Astrocyte (in vitro differentiated cells and primary cell): ENCODE data around the gene PSAP. TPM values are rescaled to one million over a fixed set of nuclear protein-coding genes. Genes with fewer than 3 reads are reported as not detected.

ENCODE experiments used
- DNase-seq: peaks from one replicate; pipeline ENCODE4 v3.0.0-alpha.2; 2010; ENCODE audit warnings: low read depth
- FAIRE-seq: peaks from 2 replicates; lab custom pipeline; 2011; peaks lifted over from hg19 to GRCh38; lab: Jason Lieb, UNC
- H2AFZ ChIP-seq: 2 replicates; pipeline ENCODE4 v1.6.0; 2012; ENCODE audit warnings: low read depth, low read length, inconsistent platforms
- H3K27ac ChIP-seq: 2 replicates; pipeline ENCODE4 v1.5.1; 2011; ENCODE audit warnings: low read depth, low read length, inconsistent platforms
- H3K27me3 ChIP-seq: 2 replicates; pipeline ENCODE4 v1.6.0; 2011; ENCODE audit warnings: low read length, inconsistent platforms; ENCODE audit not compliant: insufficient read depth
- H3K36me3 ChIP-seq: 2 replicates; pipeline ENCODE4 v1.5.1; 2011; ENCODE audit warnings: low read length, inconsistent platforms; ENCODE audit not compliant: insufficient read depth
- H3K4me1 ChIP-seq: 2 replicates; pipeline ENCODE4 v1.5.1; 2011; ENCODE audit warnings: low read length, inconsistent platforms; ENCODE audit not compliant: insufficient read depth
- H3K4me2 ChIP-seq: 2 replicates; pipeline ENCODE4 v1.6.0; 2012; ENCODE audit warnings: low read length, inconsistent platforms
- H3K4me3 ChIP-seq: 2 replicates; pipeline ENCODE4 v1.5.1; 2011; ENCODE audit warnings: low read depth, mild to moderate bottlenecking, low read length, inconsistent platforms; ENCODE audit not compliant: insufficient read depth
- H3K79me2 ChIP-seq: 2 replicates; pipeline ENCODE4 v1.6.0; 2012; ENCODE audit warnings: mild to moderate bottlenecking, low read length, inconsistent platforms; ENCODE audit not compliant: insufficient read depth
- H3K9ac ChIP-seq: 2 replicates; pipeline ENCODE4 v1.6.0; 2012; ENCODE audit warnings: mild to moderate bottlenecking, low read length, inconsistent platforms
- H3K9me3 ChIP-seq: 2 replicates; pipeline ENCODE4 v1.5.1; 2012; ENCODE audit warnings: low read depth, mild to moderate bottlenecking, low read length, inconsistent platforms; ENCODE audit not compliant: insufficient read depth
- H4K20me1 ChIP-seq: 2 replicates; pipeline ENCODE4 v1.6.0; 2012; ENCODE audit warnings: low read length, inconsistent platforms; ENCODE audit not compliant: insufficient read depth
- H3K27ac Mint-ChIP-seq: one replicate; pipeline ENCODE4 v1.8.0; 2021; ENCODE audit warnings: mild to moderate bottlenecking, mixed read lengths; ENCODE audit not compliant: unreplicated experiment
- H3K27me3 Mint-ChIP-seq: one replicate; pipeline ENCODE4 v1.8.0; 2021; ENCODE audit warnings: low read depth, mixed read lengths; ENCODE audit not compliant: unreplicated experiment
- H3K36me3 Mint-ChIP-seq: one replicate; pipeline ENCODE4 v1.8.0; 2021; ENCODE audit warnings: low read depth, mixed read lengths; ENCODE audit not compliant: unreplicated experiment
- H3K4me1 Mint-ChIP-seq: one replicate; pipeline ENCODE4 v1.8.0; 2021; ENCODE audit warnings: low read depth, mixed read lengths; ENCODE audit not compliant: unreplicated experiment
- H3K4me3 Mint-ChIP-seq: one replicate; pipeline ENCODE4 v1.8.0; 2021; ENCODE audit warnings: mild to moderate bottlenecking, moderate library complexity, mixed read lengths; ENCODE audit not compliant: unreplicated experiment
- H3K9me3 Mint-ChIP-seq: one replicate; pipeline ENCODE4 v1.8.0; 2021; ENCODE audit warnings: mild to moderate bottlenecking, mixed read lengths; ENCODE audit not compliant: unreplicated experiment
- EZH2 ChIP-seq: IDR thresholded peaks from 2 replicates; pipeline ENCODE4 v1.6.1; 2012; ENCODE audit warnings: mild to moderate bottlenecking, low read length, inconsistent platforms; ENCODE audit not compliant: insufficient read depth
- total RNA-seq: library from RNA; stranded (reverse); gene quantifications from 2 replicates; pipeline ENCODE4 v1.2.1, GENCODE V29; 2021
- TF ChIP-seq, protein P1 (sequence below): IDR thresholded peaks from 2 replicates; pipeline ENCODE4 v1.5.1; 2011; ENCODE audit warnings: low read depth, mild to moderate bottlenecking, inconsistent platforms, low read length, moderate library complexity; ENCODE audit not compliant: insufficient read depth

The PSAP gene
- total RNA-seq, 1 donor from 2014 or later = 1,120 TPM

DNA sequence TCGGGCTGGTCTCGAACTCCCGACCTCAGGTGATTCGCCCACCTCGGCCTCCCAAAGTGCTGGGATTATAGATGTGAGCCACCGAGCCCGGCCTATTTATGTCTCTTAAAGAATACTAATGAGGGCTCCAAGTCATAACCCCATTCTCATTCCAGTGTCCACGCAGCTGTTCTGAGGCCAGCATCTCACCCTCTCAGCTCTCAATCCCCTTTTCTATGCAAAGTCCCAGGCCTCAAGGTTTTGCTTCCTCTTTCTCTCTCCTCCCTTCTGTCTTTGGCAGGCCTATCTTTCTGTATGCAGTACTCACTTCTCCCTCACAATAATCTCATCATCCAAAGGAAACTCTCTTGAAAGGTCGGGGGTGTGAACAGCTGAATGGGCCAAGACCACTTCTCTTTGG is 49.7 kb downstream of the PSAP start:
- peaks cover 47% of the 10 kb centered on the region for H3K27me3 Mint-ChIP-seq
- H4K20me1 ChIP-seq = no peaks in the 10 kb centered on the region
- H3K9me3 ChIP-seq = no peaks in the 10 kb centered on the region
- H3K4me1 ChIP-seq = no peaks in the 10 kb centered on the region
- FAIRE-seq = no peak
- H3K36me3 ChIP-seq = no peaks in the 10 kb centered on the region
- no peaks in the 10 kb centered on the region for H3K9me3 Mint-ChIP-seq
- TF ChIP-seq, protein P1, sequence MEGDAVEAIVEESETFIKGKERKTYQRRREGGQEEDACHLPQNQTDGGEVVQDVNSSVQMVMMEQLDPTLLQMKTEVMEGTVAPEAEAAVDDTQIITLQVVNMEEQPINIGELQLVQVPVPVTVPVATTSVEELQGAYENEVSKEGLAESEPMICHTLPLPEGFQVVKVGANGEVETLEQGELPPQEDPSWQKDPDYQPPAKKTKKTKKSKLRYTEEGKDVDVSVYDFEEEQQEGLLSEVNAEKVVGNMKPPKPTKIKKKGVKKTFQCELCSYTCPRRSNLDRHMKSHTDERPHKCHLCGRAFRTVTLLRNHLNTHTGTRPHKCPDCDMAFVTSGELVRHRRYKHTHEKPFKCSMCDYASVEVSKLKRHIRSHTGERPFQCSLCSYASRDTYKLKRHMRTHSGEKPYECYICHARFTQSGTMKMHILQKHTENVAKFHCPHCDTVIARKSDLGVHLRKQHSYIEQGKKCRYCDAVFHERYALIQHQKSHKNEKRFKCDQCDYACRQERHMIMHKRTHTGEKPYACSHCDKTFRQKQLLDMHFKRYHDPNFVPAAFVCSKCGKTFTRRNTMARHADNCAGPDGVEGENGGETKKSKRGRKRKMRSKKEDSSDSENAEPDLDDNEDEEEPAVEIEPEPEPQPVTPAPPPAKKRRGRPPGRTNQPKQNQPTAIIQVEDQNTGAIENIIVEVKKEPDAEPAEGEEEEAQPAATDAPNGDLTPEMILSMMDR = no peak
- no peak for TF ChIP-seq EZH2
- no peak overlapping the region for H2AFZ ChIP-seq
- H3K4me3 Mint-ChIP-seq = no peak overlapping the region
- no peak overlapping the region for H3K4me3 ChIP-seq
- H3K9ac ChIP-seq = no peak overlapping the region
- no peak overlapping the region for H3K4me2 ChIP-seq
- no peaks in the 10 kb centered on the region for H3K79me2 ChIP-seq
- no peak for DNase-seq
- no peak overlapping the region for H3K27ac Mint-ChIP-seq
- no peak overlapping the region for H3K27ac ChIP-seq
- no peaks in the 10 kb centered on the region for H3K4me1 Mint-ChIP-seq
- peaks cover 15% of the 10 kb centered on the region for H3K27me3 ChIP-seq
- H3K36me3 Mint-ChIP-seq = no peaks in the 10 kb centered on the region

DNA sequence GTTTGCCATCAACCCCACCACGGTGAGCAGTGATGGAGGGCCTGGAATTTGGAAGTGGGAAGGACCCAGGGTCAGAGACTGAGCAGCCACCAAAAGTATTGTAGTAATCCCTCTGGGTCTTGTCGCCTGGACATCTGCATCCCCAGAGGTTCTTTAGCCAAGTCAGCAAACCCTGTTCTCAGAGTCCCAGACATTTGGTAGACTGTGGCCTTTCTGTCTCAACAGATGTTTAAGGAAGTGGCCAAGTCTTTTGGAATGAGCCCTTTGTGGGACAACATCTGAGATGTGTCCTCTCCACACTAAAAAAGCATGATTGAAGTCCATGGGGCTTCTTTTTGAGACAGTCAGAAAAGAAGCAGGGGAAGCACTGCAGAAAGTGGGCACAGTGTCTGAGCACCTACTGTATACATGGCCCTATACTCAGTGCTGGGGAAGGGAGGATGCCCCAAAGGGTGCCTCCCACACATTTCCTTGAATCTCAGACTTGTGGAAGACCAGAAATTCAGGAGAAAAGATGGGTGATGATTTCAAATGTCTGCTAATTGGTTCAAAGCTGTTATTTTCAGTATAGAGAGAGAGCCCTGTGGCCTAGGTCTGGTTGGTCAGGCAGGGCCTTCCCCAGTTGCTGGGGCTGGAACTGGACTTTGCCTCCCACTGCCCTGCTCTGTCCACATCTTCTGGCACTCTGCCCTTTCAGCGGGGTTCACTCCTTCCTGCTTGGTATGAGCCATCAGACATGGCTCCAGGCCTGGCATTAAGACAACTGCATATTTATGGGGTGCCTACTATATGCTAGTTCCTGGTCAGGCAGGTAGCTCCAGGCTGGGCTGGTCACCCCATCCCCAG is 51.2 kb downstream of the PSAP start:
- Mint-ChIP-seq H3K4me3 (no peak overlapping the region), H3K9me3 (no peaks in the 10 kb centered on the region), H3K4me1 (no peaks in the 10 kb centered on the region), H3K27ac (no peak overlapping the region), H3K36me3 (no peaks in the 10 kb centered on the region), H3K27me3 (peaks cover 41% of the 10 kb centered on the region)
- H3K4me1 ChIP-seq = no peaks in the 10 kb centered on the region
- no peak for TF ChIP-seq EZH2
- TF ChIP-seq, protein P1 = no peak
- no peak overlapping the region for H3K9ac ChIP-seq
- H2AFZ ChIP-seq = no peak overlapping the region
- FAIRE-seq (no peak), DNase-seq (no peak)
- peaks cover 8% of the 10 kb centered on the region for H3K27me3 ChIP-seq
- no peak overlapping the region for H3K4me3 ChIP-seq
- no peak overlapping the region for H3K4me2 ChIP-seq
- no peaks in the 10 kb centered on the region for H4K20me1 ChIP-seq
- no peak overlapping the region for H3K27ac ChIP-seq
- no peaks in the 10 kb centered on the region for H3K9me3 ChIP-seq
- no peaks in the 10 kb centered on the region for H3K79me2 ChIP-seq
- H3K36me3 ChIP-seq = no peaks in the 10 kb centered on the region

DNA sequence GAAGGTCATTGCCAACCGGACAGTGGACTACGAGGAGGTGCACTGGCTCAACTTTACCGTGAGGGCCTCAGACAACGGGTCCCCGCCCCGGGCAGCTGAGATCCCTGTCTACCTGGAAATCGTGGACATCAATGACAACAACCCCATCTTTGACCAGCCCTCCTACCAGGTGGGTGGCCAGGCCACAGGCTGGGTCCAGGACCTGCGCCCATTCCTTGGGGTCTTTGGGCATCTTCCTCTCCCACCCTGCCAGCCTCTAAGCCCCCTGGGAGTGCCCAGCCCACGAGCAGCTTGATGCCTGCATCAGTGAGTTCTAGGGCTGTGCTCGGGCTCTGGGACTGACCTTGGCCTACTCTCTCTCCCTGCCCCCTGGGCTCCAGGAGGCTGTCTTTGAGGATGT is 51.9 kb downstream of the PSAP start:
- no peaks in the 10 kb centered on the region for H4K20me1 ChIP-seq
- H3K4me2 ChIP-seq = no peak overlapping the region
- TF ChIP-seq, protein P1 = no peak
- TF ChIP-seq EZH2 = no peak
- H3K79me2 ChIP-seq = no peaks in the 10 kb centered on the region
- FAIRE-seq (no peak), DNase-seq (no peak)
- no peaks in the 10 kb centered on the region for H3K36me3 ChIP-seq
- no peak overlapping the region for H3K27ac ChIP-seq
- H2AFZ ChIP-seq = no peak overlapping the region
- Mint-ChIP-seq H3K27ac (no peak overlapping the region), H3K4me1 (no peaks in the 10 kb centered on the region), H3K27me3 (peaks cover 41% of the 10 kb centered on the region), H3K36me3 (no peaks in the 10 kb centered on the region), H3K4me3 (no peak overlapping the region), H3K9me3 (no peaks in the 10 kb centered on the region)
- H3K9me3 ChIP-seq = no peaks in the 10 kb centered on the region
- no peak overlapping the region for H3K9ac ChIP-seq
- no peaks in the 10 kb centered on the region for H3K4me1 ChIP-seq
- H3K27me3 ChIP-seq = peaks cover 1% of the 10 kb centered on the region
- no peak overlapping the region for H3K4me3 ChIP-seq
